Neural crest cell (in vitro differentiated cells): Measurements from ENCODE around the gene ADCY4. TPM values are rescaled to one million over a fixed set of nuclear protein-coding genes. Genes with fewer than 3 reads are reported as not detected.

Experiments used
- DNase-seq: peaks from one replicate; pipeline ENCODE4 v3.0.0; 2021; ENCODE audit warnings: low read depth, mixed read lengths, low spot score
- H3K27ac Mint-ChIP-seq: one replicate; pipeline ENCODE4 v1.8.0; 2021; ENCODE audit warnings: mild to moderate bottlenecking, mixed read lengths; ENCODE audit not compliant: unreplicated experiment
- H3K27me3 Mint-ChIP-seq: 2 replicates; pipeline ENCODE4 v1.8.0; 2021; ENCODE audit warnings: low read depth, mild to moderate bottlenecking, mixed read lengths
- H3K36me3 Mint-ChIP-seq: 2 replicates; pipeline ENCODE4 v1.8.0; 2021; ENCODE audit warnings: low read depth, mild to moderate bottlenecking, mixed read lengths
- H3K4me1 Mint-ChIP-seq: 2 replicates; pipeline ENCODE4 v1.8.0; 2021; ENCODE audit warnings: mixed read lengths
- H3K4me3 Mint-ChIP-seq: one replicate; pipeline ENCODE4 v1.8.0; 2021; ENCODE audit warnings: mild to moderate bottlenecking, mixed read lengths
- H3K9me3 Mint-ChIP-seq: 2 replicates; pipeline ENCODE4 v1.8.0; 2021; ENCODE audit warnings: mixed read lengths
- CTCF ChIP-seq: fragments of 200-600 bp; sonication (generic); conservative IDR thresholded peaks from 2 replicates; pipeline ENCODE4 v1.5.0; 2021; ENCODE audit warnings: antibody characterized with exemption, mild to moderate bottlenecking
- total RNA-seq: library from RNA; stranded (reverse); gene quantifications from 2 replicates; pipeline ENCODE4 v1.2.1, GENCODE V29; 2021

Gene ADCY4
- total RNA-seq, 1 donor from 2014 or later: 0.49 TPM

DNA sequence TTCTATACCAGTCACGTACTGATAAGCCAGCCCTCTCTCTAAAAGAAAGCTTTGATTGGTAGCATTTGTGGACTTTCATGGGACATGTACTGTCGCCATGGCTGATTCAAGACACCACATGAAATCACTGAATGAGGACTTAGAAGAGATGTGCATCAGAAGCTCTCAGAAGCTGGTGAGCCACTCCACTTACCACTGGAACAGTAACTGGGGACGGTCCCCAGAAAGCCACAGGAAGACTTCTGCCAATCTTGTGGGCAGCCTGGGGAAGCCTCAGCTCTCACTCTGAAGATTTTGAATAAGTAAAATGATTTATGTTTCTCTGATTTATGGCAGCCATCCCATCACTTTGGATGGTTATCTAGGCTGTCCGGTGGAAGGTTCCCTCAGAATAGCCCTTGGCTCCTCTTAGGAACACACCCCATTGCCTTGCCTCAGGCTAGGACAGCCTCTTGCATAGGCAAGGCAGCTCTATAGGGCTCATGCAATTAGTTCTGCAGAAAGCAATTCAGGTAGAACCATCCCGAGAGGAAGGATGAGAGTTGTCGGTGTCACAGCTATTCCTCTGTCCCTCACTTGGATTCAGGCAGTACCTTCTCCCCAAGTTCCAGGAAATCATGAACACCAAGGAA lies 45.1 kb downstream of the ADCY4 start:
- Mint-ChIP-seq H3K4me3 (no peak overlapping the region), H3K27me3 (no peaks in the 10 kb centered on the region), H3K27ac (no peak overlapping the region), H3K9me3 (no peaks in the 10 kb centered on the region), H3K36me3 (no peaks in the 10 kb centered on the region), H3K4me1 (no peaks in the 10 kb centered on the region)
- no peak for DNase-seq
- no peak for TF ChIP-seq CTCF

GRCh38 chr14:24286996-24287395 lies 47.9 kb downstream of the ADCY4 start:
- H3K36me3 Mint-ChIP-seq: no peaks in the 10 kb centered on the region
- no peaks in the 10 kb centered on the region for H3K9me3 Mint-ChIP-seq
- H3K27ac Mint-ChIP-seq: no peak overlapping the region
- no peak overlapping the region for H3K4me3 Mint-ChIP-seq
- no peaks in the 10 kb centered on the region for H3K27me3 Mint-ChIP-seq
- TF ChIP-seq CTCF: no peak
- no peaks in the 10 kb centered on the region for H3K4me1 Mint-ChIP-seq
- DNase-seq: no peak

- TF ChIP-seq CTCF: no peak
- Mint-ChIP-seq H3K9me3 (no peaks in the 10 kb centered on the region), H3K27ac (peak overlapping the region; percentile 8), H3K36me3 (no peaks in the 10 kb centered on the region), H3K4me3 (no peak overlapping the region), H3K4me1 (no peaks in the 10 kb centered on the region), H3K27me3 (no peaks in the 10 kb centered on the region)
- no peak for DNase-seq
Measured at GRCh38 chr14:24285351-24285750, 49.5 kb downstream of the ADCY4 start.

- no peaks in the 10 kb centered on the region for H3K4me1 Mint-ChIP-seq
- H3K4me3 Mint-ChIP-seq: no peak overlapping the region
- DNase-seq: no peak
- H3K27ac Mint-ChIP-seq: no peak overlapping the region
- no peaks in the 10 kb centered on the region for H3K27me3 Mint-ChIP-seq
- no peak for TF ChIP-seq CTCF
- no peaks in the 10 kb centered on the region for H3K9me3 Mint-ChIP-seq
- H3K36me3 Mint-ChIP-seq: no peaks in the 10 kb centered on the region
Measured at GRCh38 chr14:24284501-24285035, 50.3 kb downstream of the ADCY4 start.

GRCh38 chr14:24283796-24284460 lies 50.9 kb downstream of the ADCY4 start:
- Mint-ChIP-seq H3K4me1 (no peaks in the 10 kb centered on the region), H3K9me3 (no peaks in the 10 kb centered on the region), H3K27me3 (no peaks in the 10 kb centered on the region), H3K4me3 (no peak overlapping the region), H3K36me3 (no peaks in the 10 kb centered on the region), H3K27ac (peak overlapping the region; percentile 84)
- no peak for DNase-seq
- no peak for TF ChIP-seq CTCF
